ENCODE results near the gene IFNAR1. TPM values are rescaled to one million over a fixed set of nuclear protein-coding genes. Genes with fewer than 3 reads are reported as not detected.

Gene IFNAR1
- total and polyA plus RNA-seq, 2 experiments from 2014 or later: 24.0 to 65.1 TPM

DNA sequence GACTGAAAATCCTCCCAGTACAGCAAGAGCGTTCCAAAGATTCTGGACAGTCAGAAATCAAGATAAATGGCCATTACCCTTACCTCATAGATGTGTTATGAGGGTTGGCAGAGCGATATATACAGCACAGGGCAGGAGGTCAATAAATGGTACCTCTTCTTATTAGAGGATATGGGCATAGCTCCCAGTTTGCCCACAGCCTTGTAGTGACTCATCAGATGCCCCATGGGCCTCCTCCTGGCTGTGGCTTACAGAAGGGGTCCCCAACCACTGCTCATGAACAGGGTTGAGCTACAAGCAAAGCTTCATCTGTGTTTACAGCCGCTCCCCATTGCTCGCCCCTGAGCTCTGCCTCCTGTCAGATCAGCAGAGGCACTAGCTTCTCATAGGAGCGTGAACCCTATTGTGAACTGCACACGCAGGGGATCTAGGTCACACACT lies 71.1 kb downstream of the IFNAR1 start:
- H3K9me2 ChIP-seq (ENCODE audit: insufficient read depth): no peaks in the 10 kb centered on the region
- H3K4me3 ChIP-seq: no peak overlapping the region
- no peaks in the 10 kb centered on the region for H3K79me2 ChIP-seq (ENCODE audit: insufficient read depth)
- in situ Hi-C loops (cut with MboI): no loop called here
- peaks cover 9% of the 10 kb centered on the region for H3K4me1 ChIP-seq (ENCODE audit: insufficient read depth)
- H2AFZ ChIP-seq: no peak overlapping the region
- TF ChIP-seq EZH2 (IDR thresholded peaks at IDR 0.05; ENCODE audit: insufficient read depth, poor library complexity, severe bottlenecking): no peak
- TF ChIP-seq EZH2phosphoT487 (IDR thresholded peaks at IDR 0.05; ENCODE audit: insufficient read depth, low read depth): no peak
- H3K36me3 ChIP-seq (ENCODE audit: low read depth): no peaks in the 10 kb centered on the region
- no peaks in the 10 kb centered on the region for H4K20me1 ChIP-seq (ENCODE audit: insufficient read depth)
- no peaks in the 10 kb centered on the region for H3K9me3 ChIP-seq (ENCODE audit: low read depth)
- peak overlapping the region; percentile 19 for H3K4me2 ChIP-seq (ENCODE audit: unreplicated experiment)
- 89 to 93% methylated on average over 6 of the region's 6 CpGs for WGBS, 2 experiments (ENCODE audit: low coverage in 1 of 2, low lambda C conversion rate in 2 of 2, missing lambda C conversion rate in 2 of 2)
- H3F3A ChIP-seq (ENCODE audit: insufficient read depth): peaks cover 15% of the 10 kb centered on the region
- H3K9ac ChIP-seq: no peak overlapping the region
- H3K27me3 ChIP-seq (replicated peaks; ENCODE audit: insufficient read depth): no peaks in the 10 kb centered on the region
- H3K27ac ChIP-seq: no peak overlapping the region
- peak; percentile 49 for DNase-seq

DNA sequence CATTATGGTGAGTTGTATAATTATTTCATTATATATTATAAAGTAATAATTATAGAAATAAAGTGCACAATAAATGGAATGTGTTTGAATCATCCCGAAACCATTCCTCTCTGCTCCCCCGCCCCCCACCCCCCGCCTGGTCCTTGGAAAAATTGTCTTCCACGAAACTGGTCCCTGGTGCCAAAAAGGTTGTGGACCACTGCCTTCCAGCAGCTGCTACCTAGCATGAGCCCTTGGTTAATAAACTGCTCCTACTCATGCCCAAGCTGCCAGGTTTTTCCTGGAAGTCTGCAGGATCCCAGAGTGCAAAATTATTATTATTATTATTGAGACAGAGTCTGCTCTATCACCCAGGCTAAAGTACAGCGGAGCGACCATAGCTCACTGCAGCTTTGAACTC lies 71.7 kb downstream of the IFNAR1 start:
- H3K4me2 ChIP-seq (ENCODE audit: unreplicated experiment): no peak overlapping the region
- no peaks in the 10 kb centered on the region for H3K9me3 ChIP-seq (ENCODE audit: low read depth)
- no peaks in the 10 kb centered on the region for H3K27me3 ChIP-seq (replicated peaks; ENCODE audit: insufficient read depth)
- H4K20me1 ChIP-seq (ENCODE audit: insufficient read depth): no peaks in the 10 kb centered on the region
- H3K27ac ChIP-seq: no peak overlapping the region
- H2AFZ ChIP-seq: no peak overlapping the region
- no peak for TF ChIP-seq EZH2phosphoT487 (IDR thresholded peaks at IDR 0.05; ENCODE audit: insufficient read depth, low read depth)
- TF ChIP-seq EZH2 (IDR thresholded peaks at IDR 0.05; ENCODE audit: insufficient read depth, poor library complexity, severe bottlenecking): no peak
- 86 to 88% methylated on average over 6 of the region's 6 CpGs for WGBS, 2 experiments (ENCODE audit: low coverage in 1 of 2, low lambda C conversion rate in 2 of 2, missing lambda C conversion rate in 2 of 2)
- no peak overlapping the region for H3K9ac ChIP-seq
- no peak overlapping the region for H3K4me3 ChIP-seq
- peaks cover 19% of the 10 kb centered on the region for H3F3A ChIP-seq (ENCODE audit: insufficient read depth)
- no peaks in the 10 kb centered on the region for H3K36me3 ChIP-seq (ENCODE audit: low read depth)
- H3K4me1 ChIP-seq (ENCODE audit: insufficient read depth): peaks cover 14% of the 10 kb centered on the region
- no peaks in the 10 kb centered on the region for H3K79me2 ChIP-seq (ENCODE audit: insufficient read depth)
- no peaks in the 10 kb centered on the region for H3K9me2 ChIP-seq (ENCODE audit: insufficient read depth)
- DNase-seq: no peak
- in situ Hi-C loops (cut with MboI): no loop called here

GRCh38 chr21:33396951-33397350 lies 72.2 kb downstream of the IFNAR1 start:
- in situ Hi-C loops (cut with MboI): no loop called here
- WGBS, 2 experiments (ENCODE audit: low coverage in 1 of 2, low lambda C conversion rate in 2 of 2, missing lambda C conversion rate in 2 of 2): 82 to 88% methylated on average over 5 of the region's 5 CpGs

GRCh38 chr21:33397717-33398116 lies 72.9 kb downstream of the IFNAR1 start:
- no peaks in the 10 kb centered on the region for H3K36me3 ChIP-seq (ENCODE audit: low read depth)
- peaks cover 24% of the 10 kb centered on the region for H3K4me1 ChIP-seq (ENCODE audit: insufficient read depth)
- no peaks in the 10 kb centered on the region for H3K27me3 ChIP-seq (replicated peaks; ENCODE audit: insufficient read depth)
- H3K9me2 ChIP-seq (ENCODE audit: insufficient read depth): no peaks in the 10 kb centered on the region
- TF ChIP-seq EZH2phosphoT487 (IDR thresholded peaks at IDR 0.05; ENCODE audit: insufficient read depth, low read depth) (no peak), EZH2 (IDR thresholded peaks at IDR 0.05; ENCODE audit: insufficient read depth, poor library complexity, severe bottlenecking) (no peak)
- H3K4me3 ChIP-seq: no peak overlapping the region
- H4K20me1 ChIP-seq (ENCODE audit: insufficient read depth): no peaks in the 10 kb centered on the region
- DNase-seq: no peak
- in situ Hi-C loops (cut with MboI): no loop called here
- no peaks in the 10 kb centered on the region for H3K9me3 ChIP-seq (ENCODE audit: low read depth)
- no peak overlapping the region for H3K9ac ChIP-seq
- H3K27ac ChIP-seq: no peak overlapping the region
- no peaks in the 10 kb centered on the region for H3K79me2 ChIP-seq (ENCODE audit: insufficient read depth)
- no peak overlapping the region for H3K4me2 ChIP-seq (ENCODE audit: unreplicated experiment)
- peaks cover 27% of the 10 kb centered on the region for H3F3A ChIP-seq (ENCODE audit: insufficient read depth)
- 97 to 100% methylated on average over 3 of the region's 3 CpGs for WGBS, 2 experiments (ENCODE audit: low coverage in 1 of 2, low lambda C conversion rate in 2 of 2, missing lambda C conversion rate in 2 of 2)
- no peak overlapping the region for H2AFZ ChIP-seq

More at GRCh38 chr21:33396951-33397350, 72.2 kb downstream of the IFNAR1 start:
- Histone ChIP-seq H3K79me2 (ENCODE audit: insufficient read depth) (no peaks in the 10 kb centered on the region), H3K27ac (no peak overlapping the region), H3F3A (ENCODE audit: insufficient read depth) (peaks cover 22% of the 10 kb centered on the region), H3K9me3 (ENCODE audit: low read depth) (no peaks in the 10 kb centered on the region), H3K27me3 (replicated peaks; ENCODE audit: insufficient read depth) (no peaks in the 10 kb centered on the region), H3K9ac (no peak overlapping the region), H2AFZ (peak overlapping the region; percentile 46), H3K4me1 (ENCODE audit: insufficient read depth) (peaks cover 17% of the 10 kb centered on the region), H4K20me1 (ENCODE audit: insufficient read depth) (no peaks in the 10 kb centered on the region), H3K36me3 (ENCODE audit: low read depth) (no peaks in the 10 kb centered on the region), H3K9me2 (ENCODE audit: insufficient read depth) (no peaks in the 10 kb centered on the region), H3K4me2 (ENCODE audit: unreplicated experiment) (no peak overlapping the region), H3K4me3 (no peak overlapping the region)
- TF ChIP-seq EZH2phosphoT487 (IDR thresholded peaks at IDR 0.05; ENCODE audit: insufficient read depth, low read depth): no peak
- no peak for TF ChIP-seq EZH2 (IDR thresholded peaks at IDR 0.05; ENCODE audit: insufficient read depth, poor library complexity, severe bottlenecking)
- peak; percentile 53 for DNase-seq

DNA sequence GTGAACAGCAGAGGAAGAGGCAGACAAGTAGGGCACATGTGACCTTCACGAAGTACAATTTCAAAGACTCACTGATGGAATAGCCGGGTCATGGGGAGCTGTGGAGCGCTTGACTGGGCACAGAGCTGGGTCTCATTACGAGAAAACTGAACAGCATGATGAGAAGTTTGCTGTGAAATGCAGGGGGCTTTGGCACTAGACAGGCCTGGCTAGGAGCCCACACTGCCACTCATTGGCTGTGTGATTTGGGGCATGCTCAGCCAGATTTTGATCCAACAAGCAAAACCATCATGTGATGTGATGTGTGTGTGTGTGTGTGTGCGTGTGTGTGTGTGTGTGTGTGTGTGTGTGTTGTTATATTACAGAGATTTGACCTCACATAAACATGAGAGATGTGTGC lies 73.6 kb downstream of the IFNAR1 start:
- in situ Hi-C loops (cut with MboI): no loop called here
- no peaks in the 10 kb centered on the region for H3K79me2 ChIP-seq (ENCODE audit: insufficient read depth)
- peaks cover 24% of the 10 kb centered on the region for H3K4me1 ChIP-seq (ENCODE audit: insufficient read depth)
- no peak overlapping the region for H3K4me2 ChIP-seq (ENCODE audit: unreplicated experiment)
- peaks cover 27% of the 10 kb centered on the region for H3F3A ChIP-seq (ENCODE audit: insufficient read depth)
- no peak for DNase-seq
- no peaks in the 10 kb centered on the region for H4K20me1 ChIP-seq (ENCODE audit: insufficient read depth)
- no peaks in the 10 kb centered on the region for H3K9me3 ChIP-seq (ENCODE audit: low read depth)
- H3K9me2 ChIP-seq (ENCODE audit: insufficient read depth): no peaks in the 10 kb centered on the region
- no peak overlapping the region for H3K27ac ChIP-seq
- H3K9ac ChIP-seq: no peak overlapping the region
- H3K36me3 ChIP-seq (ENCODE audit: low read depth): no peaks in the 10 kb centered on the region
- TF ChIP-seq EZH2 (IDR thresholded peaks at IDR 0.05; ENCODE audit: insufficient read depth, poor library complexity, severe bottlenecking): no peak
- TF ChIP-seq EZH2phosphoT487 (IDR thresholded peaks at IDR 0.05; ENCODE audit: insufficient read depth, low read depth): no peak
- no peak overlapping the region for H2AFZ ChIP-seq
- H3K4me3 ChIP-seq: no peak overlapping the region
- 90 to 95% methylated on average over 5 of the region's 5 CpGs for WGBS, 2 experiments (ENCODE audit: low coverage in 1 of 2, low lambda C conversion rate in 2 of 2, missing lambda C conversion rate in 2 of 2)
- no peaks in the 10 kb centered on the region for H3K27me3 ChIP-seq (replicated peaks; ENCODE audit: insufficient read depth)
